Inflammatory macrophage (primary cell): Measurements from ENCODE around the gene NELL1.
A peak's percentile ranks its signal among the peaks of the same experiment; 100 is the strongest.

ENCODE experiments used
- DNase-seq, 2 donors: peaks; one replicate each; pipeline ENCODE4 v3.0.0-alpha.2; 2020 to 2022

Gene NELL1

GRCh38 chr11:21505070-21505469 lies 835.7 kb downstream of the NELL1 start:
- DNase-seq: no peak

- peak; percentile 79 to 84 for DNase-seq
These were observed 842.6 kb downstream of the NELL1 start for GRCh38 chr11:21511835-21512440.

GRCh38 chr11:21514316-21514715 lies 844.9 kb downstream of the NELL1 start:
- no peak for DNase-seq

- no peak for DNase-seq
These were observed 850.9 kb downstream of the NELL1 start for GRCh38 chr11:21520244-21520643.

GRCh38 chr11:21529187-21529586 lies 859.8 kb downstream of the NELL1 start:
- no peak for DNase-seq

GRCh38 chr11:21534288-21534687 lies 864.9 kb downstream of the NELL1 start:
- DNase-seq: no peak

- DNase-seq: no peak
These were observed 868.6 kb downstream of the NELL1 start for GRCh38 chr11:21537980-21538379.

GRCh38 chr11:21541187-21541751 lies 871.9 kb downstream of the NELL1 start:
- no peak for DNase-seq

GRCh38 chr11:21543901-21544300 lies 874.5 kb downstream of the NELL1 start:
- no peak for DNase-seq

- no peak for DNase-seq
These were observed 876.3 kb downstream of the NELL1 start for GRCh38 chr11:21545699-21546098.

GRCh38 chr11:21546703-21547102 lies 877.3 kb downstream of the NELL1 start:
- DNase-seq: no peak

- no peak for DNase-seq
These were observed 883.5 kb downstream of the NELL1 start for GRCh38 chr11:21552911-21553310.

- no peak for DNase-seq
These were observed 884.4 kb downstream of the NELL1 start for GRCh38 chr11:21553795-21554194.

- no peak for DNase-seq
These were observed 884.9 kb downstream of the NELL1 start for GRCh38 chr11:21554284-21554683.

GRCh38 chr11:21556926-21557325 lies 887.5 kb downstream of the NELL1 start:
- DNase-seq: no peak

GRCh38 chr11:21560466-21560975 lies 891.1 kb downstream of the NELL1 start:
- no peak for DNase-seq

GRCh38 chr11:21561581-21561980 lies 892.2 kb downstream of the NELL1 start:
- DNase-seq: no peak

- no peak for DNase-seq
These were observed 894.7 kb downstream of the NELL1 start for GRCh38 chr11:21564095-21564494.

GRCh38 chr11:21564833-21565682 lies 895.7 kb downstream of the NELL1 start:
- DNase-seq: no peak

GRCh38 chr11:21566521-21567117 lies 897.2 kb downstream of the NELL1 start:
- no peak for DNase-seq

GRCh38 chr11:21567645-21568290 lies 898.4 kb downstream of the NELL1 start:
- no peak for DNase-seq

- DNase-seq: no peak
These were observed 902.8 kb downstream of the NELL1 start for GRCh38 chr11:21572210-21572609.

- no peak for DNase-seq
These were observed 913.4 kb downstream of the NELL1 start for GRCh38 chr11:21582791-21583190.
